HG03135 (cell line): Measurements from ENCODE around the gene EHD4.

Source experiments
- ATAC-seq: cut with Tn5 transposase; IDR thresholded peaks from one replicate; pipeline ENCODE4 v1.9.1; 2021; ENCODE audit warnings: mild to moderate bottlenecking, moderate library complexity; ENCODE audit not compliant: unreplicated experiment

The EHD4 gene

GRCh38 chr15:41882689-41883483, 89.5 kb downstream of the EHD4 start:
- no peak for ATAC-seq

GRCh38 chr15:41881920-41882688, 90.3 kb downstream of the EHD4 start:
- ATAC-seq = no peak

DNA sequence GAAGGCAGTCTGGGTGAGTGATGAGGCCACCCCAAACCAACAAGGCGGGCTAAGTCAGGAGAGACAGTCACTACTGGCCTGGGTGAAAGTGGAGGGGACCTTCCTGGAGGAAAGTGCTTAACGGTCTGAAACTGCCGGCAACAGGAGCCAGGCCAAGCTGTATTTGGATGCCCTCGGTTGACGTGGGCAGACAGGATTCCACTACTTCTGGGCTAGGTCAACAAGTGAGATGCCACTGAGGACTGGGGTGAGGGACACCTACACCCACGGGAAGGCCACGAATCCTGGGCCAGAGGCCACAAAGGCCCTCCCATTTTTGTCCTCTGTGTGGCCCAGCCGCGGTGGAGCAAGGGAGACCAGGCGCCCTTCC, 90.8 kb downstream of the EHD4 start:
- no peak for ATAC-seq

DNA sequence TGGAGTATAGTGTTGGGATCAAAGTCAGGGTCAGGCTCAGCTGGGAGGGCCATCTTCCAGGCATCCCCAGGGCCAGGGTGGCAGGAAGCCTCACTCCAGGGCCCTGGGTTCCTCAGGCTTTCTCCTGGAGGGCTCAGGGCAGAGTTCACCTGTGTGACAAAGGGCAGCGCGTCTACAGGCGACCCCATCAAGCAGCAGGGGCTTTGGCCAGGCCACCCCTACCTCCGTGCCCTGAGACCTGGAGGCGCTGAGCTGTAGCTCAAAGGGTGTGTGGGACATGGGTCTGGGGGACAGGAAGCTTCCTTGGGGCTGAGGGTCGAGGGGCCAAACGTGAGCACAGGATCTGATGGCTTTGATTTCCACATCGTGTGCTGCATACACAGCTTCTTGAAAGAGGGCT, 91.3 kb downstream of the EHD4 start:
- ATAC-seq = no peak

GRCh38 chr15:41880156-41880877, 92.0 kb downstream of the EHD4 start:
- ATAC-seq = no peak

DNA sequence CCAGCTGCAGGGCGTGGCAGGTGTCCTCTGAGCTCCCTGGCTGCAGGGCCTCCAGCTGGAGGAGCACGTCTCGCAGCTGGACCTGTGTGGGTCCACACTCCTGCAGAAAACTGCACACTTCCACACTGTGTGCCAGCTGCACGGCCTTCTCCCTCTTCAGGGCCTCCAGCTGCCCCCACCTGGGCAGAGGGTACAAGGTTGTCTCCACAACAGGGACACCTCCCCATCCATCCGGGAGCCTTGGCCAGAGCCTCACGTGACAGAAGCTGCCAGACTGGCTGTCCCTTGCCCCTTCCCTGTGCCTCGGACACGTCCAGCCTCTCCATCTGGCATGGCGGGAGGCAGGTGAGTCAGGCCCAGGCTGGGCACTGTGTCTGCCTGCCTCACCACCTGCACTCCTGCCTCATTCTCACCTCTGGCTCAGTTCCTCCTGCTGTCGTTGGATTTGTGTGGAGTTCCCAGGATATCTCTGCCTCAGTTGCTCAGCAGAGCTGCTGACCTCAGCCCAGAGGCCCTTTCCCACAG, 93.0 kb downstream of the EHD4 start:
- ATAC-seq = no peak

GRCh38 chr15:41878355-41878699, 94.0 kb downstream of the EHD4 start:
- ATAC-seq = no peak

DNA sequence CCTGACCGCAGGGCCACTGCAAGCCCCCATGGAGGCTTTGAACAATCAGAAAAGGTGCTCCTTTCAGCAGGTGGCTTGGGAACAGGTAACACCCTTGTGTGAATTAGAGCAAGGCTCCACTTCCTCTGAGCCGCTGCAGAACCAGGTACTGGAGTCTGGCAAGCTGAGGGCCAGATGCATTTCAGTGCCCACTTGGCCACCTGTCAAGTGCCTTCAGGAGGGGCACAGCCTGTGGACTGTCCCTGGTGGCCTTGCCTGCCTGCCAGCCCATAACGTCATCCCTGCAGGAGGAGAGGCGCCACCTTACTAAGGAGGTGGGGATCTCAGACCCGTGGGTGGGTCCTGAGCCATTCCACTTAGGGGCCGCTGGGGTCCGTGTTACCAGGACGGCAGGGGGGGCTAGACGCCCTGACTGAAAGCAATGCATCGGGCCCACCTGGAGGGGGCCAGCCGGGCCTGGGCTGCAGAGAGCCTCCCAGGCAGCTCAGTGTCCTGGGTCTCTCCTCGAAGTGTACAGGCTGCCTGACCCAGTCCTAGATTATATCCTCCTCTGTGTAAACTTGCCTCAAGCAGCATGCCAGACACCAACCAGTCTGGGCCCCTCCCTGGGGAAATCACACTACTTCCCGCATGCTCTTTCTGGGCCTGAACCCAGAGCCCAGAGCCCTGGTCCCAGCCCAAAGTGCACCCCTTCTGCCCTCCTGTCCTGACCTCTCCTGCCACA, 94.6 kb downstream of the EHD4 start:
- ATAC-seq = no peak

GRCh38 chr15:41876689-41877088, 95.7 kb downstream of the EHD4 start:
- ATAC-seq = no peak

- ATAC-seq = no peak
Measured at GRCh38 chr15:41876007-41876406, 96.3 kb downstream of the EHD4 start.

- ATAC-seq = no peak
Measured at GRCh38 chr15:41874736-41875135, 97.6 kb downstream of the EHD4 start.

DNA sequence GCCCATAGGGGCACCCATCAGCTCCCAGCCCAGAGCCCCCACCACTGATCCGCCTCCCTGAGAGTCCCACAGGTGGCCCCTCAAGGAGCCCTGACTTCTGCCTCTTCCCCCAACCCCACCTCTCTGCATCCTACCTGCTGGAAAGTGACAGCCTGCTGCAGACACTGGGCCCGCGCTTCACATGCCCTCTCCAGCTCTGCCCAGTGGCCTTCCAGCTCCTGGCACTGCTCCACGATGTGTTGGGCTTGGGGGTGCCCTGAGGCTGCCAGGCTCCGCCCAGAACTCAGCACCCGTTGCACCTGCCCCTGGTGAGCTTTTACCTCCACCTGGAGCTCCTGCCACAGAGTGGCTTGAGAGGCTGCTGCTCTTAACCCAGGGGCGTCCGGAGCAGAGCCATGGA, 98.6 kb downstream of the EHD4 start:
- ATAC-seq = no peak

DNA sequence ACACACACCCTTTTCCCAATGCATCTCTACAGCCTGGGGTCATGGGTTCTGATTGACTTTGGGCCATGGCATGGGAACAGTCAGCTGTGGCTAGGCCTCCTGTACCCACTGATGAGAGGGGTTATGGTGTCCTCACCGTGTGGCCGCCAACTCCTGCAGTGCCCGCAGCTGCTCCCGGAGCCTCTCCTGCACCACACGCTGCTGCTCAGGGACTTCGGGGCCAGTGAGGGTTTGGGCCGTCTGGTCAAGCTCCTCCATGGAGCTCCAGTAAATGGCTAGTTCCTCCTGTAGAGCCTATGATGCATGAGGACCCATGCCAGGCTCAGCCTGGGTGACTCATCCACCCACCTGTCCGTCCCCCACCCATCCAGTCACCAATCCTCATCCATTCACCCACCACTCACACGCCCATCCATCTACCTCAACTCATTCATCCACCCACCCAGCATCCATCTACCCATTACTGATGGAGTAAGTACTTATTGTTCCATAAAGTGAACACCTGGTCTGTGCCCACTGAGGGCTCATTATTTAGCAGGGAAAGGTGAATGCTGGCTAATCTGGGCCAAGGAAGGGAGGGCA, 100.1 kb downstream of the EHD4 start:
- ATAC-seq = no peak

GRCh38 chr15:41871175-41871905, 101.0 kb downstream of the EHD4 start:
- no peak for ATAC-seq

DNA sequence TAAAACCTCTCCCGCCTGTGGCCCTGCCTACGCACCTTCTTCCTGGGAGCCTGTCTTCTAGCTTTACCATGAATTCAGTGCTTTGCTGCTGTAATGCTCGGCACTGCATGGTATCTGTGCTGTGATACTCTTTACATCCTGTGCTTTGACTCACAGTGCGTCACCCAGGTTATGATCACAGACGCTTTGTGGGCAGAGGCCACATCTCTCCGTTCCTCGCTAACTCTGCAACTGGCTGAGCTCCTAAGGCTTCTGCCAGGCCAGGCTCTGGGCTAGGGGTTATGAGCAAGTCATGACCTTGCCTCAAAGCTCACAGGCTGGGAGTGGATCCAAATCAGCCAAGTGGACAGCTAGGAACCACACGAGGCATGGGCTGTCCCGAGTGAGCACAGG, 101.7 kb downstream of the EHD4 start:
- ATAC-seq = no peak

GRCh38 chr15:41869770-41870688, 102.3 kb downstream of the EHD4 start:
- ATAC-seq = no peak

DNA sequence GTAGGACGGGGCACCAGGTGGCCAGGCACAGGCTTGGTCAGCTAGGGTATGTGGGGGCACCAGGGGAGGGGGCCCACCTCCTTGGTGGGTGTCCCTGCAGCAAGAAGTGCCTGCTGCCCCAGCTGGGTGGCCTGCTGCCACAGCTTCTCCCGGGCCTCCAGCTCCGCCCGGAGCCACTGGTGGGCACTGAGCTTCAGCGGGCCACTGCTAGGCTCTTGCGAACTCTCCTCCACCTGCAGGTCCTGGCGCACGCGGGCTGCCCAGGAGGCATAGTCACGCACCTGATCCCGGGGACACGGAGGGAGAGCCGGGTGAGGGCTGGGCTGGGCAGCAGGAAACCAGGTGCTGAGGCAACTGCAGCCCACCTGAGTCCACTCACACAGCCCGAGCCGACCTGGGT, 104.0 kb downstream of the EHD4 start:
- ATAC-seq = no peak

GRCh38 chr15:41866872-41867579, 105.3 kb downstream of the EHD4 start:
- no peak for ATAC-seq
